CD1c-positive myeloid dendritic cell (primary cell): ENCODE measurements around the gene TRIM33.
"Not testable (repeated sequence)": the region's sequence is repeated elsewhere in the genome, so short reads cannot be mapped to it uniquely, and the experiment has no call there.

Experiments used
- DNase-seq: peaks from one replicate; pipeline ENCODE4 v3.0.0-alpha.2; 2016; ENCODE audit errors: extremely low spot score

The TRIM33 gene

GRCh38 chr1:114423455-114423854 is 87.5 kb downstream of the TRIM33 start:
- no peak for DNase-seq

GRCh38 chr1:114418948-114419347 is 92.1 kb downstream of the TRIM33 start:
- DNase-seq = not testable (repeated sequence)

GRCh38 chr1:114397601-114398000 is 113.4 kb downstream of the TRIM33 start:
- DNase-seq = no peak

GRCh38 chr1:114395863-114396262 is 115.1 kb downstream of the TRIM33 start:
- no peak for DNase-seq

- no peak for DNase-seq
These were observed 120.0 kb downstream of the TRIM33 start for GRCh38 chr1:114390960-114391359.

- DNase-seq = no peak
These were observed 120.6 kb downstream of the TRIM33 start for GRCh38 chr1:114390361-114390760.

- no peak for DNase-seq
These were observed 122.5 kb downstream of the TRIM33 start for GRCh38 chr1:114388432-114389003.

- not testable (repeated sequence) for DNase-seq
These were observed 123.4 kb downstream of the TRIM33 start for GRCh38 chr1:114387585-114387984.

GRCh38 chr1:114387010-114387360 is 124.0 kb downstream of the TRIM33 start:
- DNase-seq = no peak

GRCh38 chr1:114386129-114387009 is 124.6 kb downstream of the TRIM33 start:
- no peak for DNase-seq

- no peak for DNase-seq
These were observed 126.1 kb downstream of the TRIM33 start for GRCh38 chr1:114384922-114385321.

- DNase-seq = no peak
These were observed 131.0 kb downstream of the TRIM33 start for GRCh38 chr1:114379987-114380386.

GRCh38 chr1:114379358-114379757 is 131.6 kb downstream of the TRIM33 start:
- DNase-seq = no peak

- no peak for DNase-seq
These were observed 133.6 kb downstream of the TRIM33 start for GRCh38 chr1:114377356-114377755.

GRCh38 chr1:114369930-114370329 is 141.1 kb downstream of the TRIM33 start:
- peak; percentile 12 for DNase-seq

- not testable (repeated sequence) for DNase-seq
These were observed 141.6 kb downstream of the TRIM33 start for GRCh38 chr1:114369266-114369919.

GRCh38 chr1:114368560-114369255 is 142.3 kb downstream of the TRIM33 start:
- no peak for DNase-seq

GRCh38 chr1:114367810-114368209 is 143.2 kb downstream of the TRIM33 start:
- DNase-seq = no peak

- DNase-seq = not testable (repeated sequence)
These were observed 147.8 kb downstream of the TRIM33 start for GRCh38 chr1:114363230-114363629.

GRCh38 chr1:114359791-114360190 is 151.2 kb downstream of the TRIM33 start:
- DNase-seq = no peak

GRCh38 chr1:114355240-114355639 is 155.8 kb downstream of the TRIM33 start:
- peak; percentile 62 for DNase-seq

- peak; percentile 8 for DNase-seq
These were observed 157.7 kb downstream of the TRIM33 start for GRCh38 chr1:114353262-114353661.
